Karpas-422 (cell line): ENCODE data around the gene VPS39. TPM values are rescaled to one million over a fixed set of nuclear protein-coding genes. Genes with fewer than 3 reads are reported as not detected.

ENCODE experiments used
- DNase-seq: peaks from one replicate; pipeline ENCODE4 v3.0.0-alpha.2; 2015
- H2AFZ ChIP-seq: fragments of 200-600 bp; sonication (generic); 2 replicates; pipeline ENCODE4 v1.6.1; 2014; ENCODE audit warnings: antibody characterized with exemption, low read length, mixed read lengths
- H3K27ac ChIP-seq: fragments of 200-600 bp; sonication (generic); 2 replicates; pipeline ENCODE4 v1.5.1; 2014; ENCODE audit warnings: mild to moderate bottlenecking, low read length, moderate library complexity
- H3K27me3 ChIP-seq: fragments of 200-600 bp; sonication (generic); 2 replicates; pipeline ENCODE4 v1.6.1; 2014; ENCODE audit warnings: low read length, mixed read lengths
- H3K36me3 ChIP-seq: fragments of 200-600 bp; sonication (generic); 2 replicates; pipeline ENCODE4 v1.6.1; 2014; ENCODE audit warnings: low read length, mixed read lengths; ENCODE audit not compliant: insufficient read depth
- H3K4me1 ChIP-seq: fragments of 200-600 bp; sonication (generic); 2 replicates; pipeline ENCODE4 v1.6.1; 2014; ENCODE audit warnings: mild to moderate bottlenecking, low read length, mixed read lengths
- H3K4me2 ChIP-seq: fragments of 200-600 bp; sonication (generic); 2 replicates; pipeline ENCODE4 v1.6.1; 2014; ENCODE audit warnings: low read length, low read depth, mild to moderate bottlenecking; ENCODE audit not compliant: poor library complexity, severe bottlenecking
- H3K4me3 ChIP-seq: fragments of 200-600 bp; sonication (generic); 2 replicates; pipeline ENCODE4 v1.5.1; 2014; ENCODE audit warnings: mild to moderate bottlenecking, antibody characterized with exemption, low read length, mixed read lengths
- H3K79me2 ChIP-seq: fragments of 200-600 bp; sonication (generic); 2 replicates; pipeline ENCODE4 v1.6.1; 2014; ENCODE audit warnings: mild to moderate bottlenecking, low read length, mixed read lengths
- H3K9ac ChIP-seq: fragments of 200-600 bp; sonication (generic); 2 replicates; pipeline ENCODE4 v1.6.0; 2014; ENCODE audit warnings: low read length
- H3K9me2 ChIP-seq: fragments of 200-600 bp; sonication (generic), shearing (Covaris generic); replicated peaks from 2 replicates; pipeline ENCODE4 v1.6.0; 2014; ENCODE audit warnings: mild to moderate bottlenecking, low read length, moderate library complexity; ENCODE audit not compliant: insufficient read depth
- H3K9me3 ChIP-seq: fragments of 300-700, 200-600 bp; sonication (generic); 2 replicates; pipeline ENCODE4 v1.6.1; 2014; ENCODE audit warnings: low read length, mixed read lengths
- H4K20me1 ChIP-seq: fragments of 200-600 bp; sonication (generic); 2 replicates; pipeline ENCODE4 v1.6.1; 2014; ENCODE audit warnings: mild to moderate bottlenecking, antibody characterized with exemption, low read length, low read depth; ENCODE audit not compliant: insufficient read depth
- total RNA-seq: library from RNA; depleted of rRNA; stranded (reverse); fragments of >200 nt; shearing (Covaris generic); gene quantifications from 2 replicates; pipeline ENCODE4 v1.2.3, GENCODE V29; 2014; ENCODE audit warnings: low replicate concordance

Gene VPS39
- total RNA-seq, 1 experiment from 2014 or later = 99.4 TPM

DNA sequence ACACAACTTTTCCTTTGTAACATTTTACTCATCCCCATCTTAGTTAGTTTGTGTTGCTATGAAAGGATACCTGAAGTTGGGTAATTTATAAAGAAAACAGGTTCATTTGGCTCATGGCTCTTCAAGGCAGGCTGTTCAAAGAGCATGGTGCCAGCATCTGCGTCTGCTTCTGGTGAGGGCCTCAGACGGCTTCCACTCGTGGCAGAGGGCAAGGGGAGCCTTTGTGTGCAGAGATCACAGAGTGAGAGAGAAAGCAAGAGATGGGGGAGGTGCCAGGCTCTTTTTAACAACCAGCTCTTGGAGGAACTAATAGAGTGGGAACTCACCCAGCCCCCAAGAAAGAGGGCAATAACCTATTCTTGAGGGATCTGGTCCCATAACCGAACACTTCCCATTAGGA lies 74.7 kb downstream of the VPS39 start:
- Histone ChIP-seq H2AFZ (no peak overlapping the region), H3K9me2 (no peaks in the 10 kb centered on the region), H3K4me1 (peaks cover 23% of the 10 kb centered on the region), H3K4me3 (no peak overlapping the region), H3K9me3 (no peaks in the 10 kb centered on the region), H3K36me3 (no peaks in the 10 kb centered on the region), H3K79me2 (no peaks in the 10 kb centered on the region), H3K9ac (no peak overlapping the region), H3K27me3 (no peaks in the 10 kb centered on the region), H4K20me1 (no peaks in the 10 kb centered on the region), H3K4me2 (no peak overlapping the region), H3K27ac (no peak overlapping the region)
- DNase-seq = no peak

DNA sequence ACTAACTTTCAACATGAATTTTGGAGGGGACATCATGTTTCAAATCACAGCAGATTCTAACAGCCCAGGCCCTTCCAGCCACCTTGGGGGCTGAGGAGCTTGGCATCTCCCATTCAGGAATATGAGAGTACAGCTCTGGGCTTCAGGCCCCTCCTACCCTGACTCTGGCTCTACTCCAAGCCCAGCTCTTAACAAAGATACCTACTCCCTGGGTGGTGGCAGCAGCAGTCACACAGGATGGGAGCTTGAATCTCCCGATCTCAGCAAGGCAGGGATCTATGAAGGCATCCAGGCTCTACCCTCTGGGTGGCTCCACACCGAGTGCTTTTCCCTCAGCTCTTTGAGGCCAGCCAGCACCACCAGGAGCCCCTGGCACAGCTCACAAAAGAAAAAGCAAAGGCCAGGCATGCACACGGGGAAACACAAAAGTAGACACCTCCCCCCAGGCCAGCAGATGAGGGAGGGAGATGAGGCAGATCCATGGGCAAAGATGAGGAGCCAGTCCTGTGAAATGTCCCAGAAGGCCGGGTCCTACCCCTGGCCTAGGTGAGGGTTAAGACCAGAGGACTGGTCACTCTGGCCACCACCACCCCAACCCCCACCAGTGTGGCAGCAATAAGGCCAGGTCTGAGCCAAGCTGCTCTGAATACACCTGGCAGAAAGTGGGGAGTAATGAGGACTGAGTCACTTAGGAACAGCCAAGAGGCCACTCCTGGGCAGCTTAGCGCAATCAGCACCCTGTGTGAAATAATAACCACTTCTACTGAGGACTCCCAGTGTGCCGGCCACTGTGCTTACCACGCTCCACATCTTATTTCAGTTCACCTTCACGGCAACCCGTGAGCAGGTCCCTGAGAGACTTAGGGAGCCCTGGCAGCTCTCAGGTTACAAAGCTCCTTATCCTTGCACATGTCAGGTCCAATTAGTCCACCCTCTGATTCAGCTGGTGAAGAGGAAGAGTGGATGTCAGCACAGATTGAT lies 76.0 kb downstream of the VPS39 start:
- H2AFZ ChIP-seq = no peak overlapping the region
- no peak overlapping the region for H3K9ac ChIP-seq
- H3K27me3 ChIP-seq = no peaks in the 10 kb centered on the region
- H3K9me3 ChIP-seq = no peaks in the 10 kb centered on the region
- no peak overlapping the region for H3K4me3 ChIP-seq
- no peak overlapping the region for H3K4me2 ChIP-seq
- no peaks in the 10 kb centered on the region for H3K9me2 ChIP-seq
- H3K79me2 ChIP-seq = no peaks in the 10 kb centered on the region
- no peaks in the 10 kb centered on the region for H3K36me3 ChIP-seq
- H4K20me1 ChIP-seq = no peaks in the 10 kb centered on the region
- H3K4me1 ChIP-seq = peaks cover 23% of the 10 kb centered on the region
- no peak overlapping the region for H3K27ac ChIP-seq
- DNase-seq = no peak

DNA sequence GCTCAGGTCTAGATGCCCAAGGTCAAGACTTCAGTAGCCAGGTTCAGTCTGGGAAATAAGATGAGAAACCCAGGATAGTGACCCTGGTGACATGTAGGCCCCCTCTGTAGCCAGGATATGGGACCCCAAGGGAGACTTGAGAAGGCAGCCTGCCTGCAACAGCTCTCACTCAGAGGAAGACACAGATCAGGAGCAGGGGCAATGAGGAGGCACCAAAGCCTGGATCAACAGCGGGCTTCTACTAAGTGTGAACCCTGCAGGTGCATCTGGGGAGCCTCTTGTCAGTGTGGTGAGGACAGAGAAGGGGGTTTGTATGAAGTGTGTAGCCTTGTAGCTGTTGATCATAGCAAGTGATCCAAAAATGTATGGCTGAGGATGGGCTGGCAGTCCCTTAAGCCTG lies 77.1 kb downstream of the VPS39 start:
- Histone ChIP-seq H3K27ac (no peak overlapping the region), H4K20me1 (no peaks in the 10 kb centered on the region), H3K4me1 (peaks cover 23% of the 10 kb centered on the region), H3K4me3 (no peak overlapping the region), H3K9ac (no peak overlapping the region), H2AFZ (no peak overlapping the region), H3K4me2 (no peak overlapping the region), H3K9me2 (no peaks in the 10 kb centered on the region), H3K9me3 (no peaks in the 10 kb centered on the region), H3K27me3 (no peaks in the 10 kb centered on the region), H3K36me3 (no peaks in the 10 kb centered on the region), H3K79me2 (no peaks in the 10 kb centered on the region)
- no peak for DNase-seq

DNA sequence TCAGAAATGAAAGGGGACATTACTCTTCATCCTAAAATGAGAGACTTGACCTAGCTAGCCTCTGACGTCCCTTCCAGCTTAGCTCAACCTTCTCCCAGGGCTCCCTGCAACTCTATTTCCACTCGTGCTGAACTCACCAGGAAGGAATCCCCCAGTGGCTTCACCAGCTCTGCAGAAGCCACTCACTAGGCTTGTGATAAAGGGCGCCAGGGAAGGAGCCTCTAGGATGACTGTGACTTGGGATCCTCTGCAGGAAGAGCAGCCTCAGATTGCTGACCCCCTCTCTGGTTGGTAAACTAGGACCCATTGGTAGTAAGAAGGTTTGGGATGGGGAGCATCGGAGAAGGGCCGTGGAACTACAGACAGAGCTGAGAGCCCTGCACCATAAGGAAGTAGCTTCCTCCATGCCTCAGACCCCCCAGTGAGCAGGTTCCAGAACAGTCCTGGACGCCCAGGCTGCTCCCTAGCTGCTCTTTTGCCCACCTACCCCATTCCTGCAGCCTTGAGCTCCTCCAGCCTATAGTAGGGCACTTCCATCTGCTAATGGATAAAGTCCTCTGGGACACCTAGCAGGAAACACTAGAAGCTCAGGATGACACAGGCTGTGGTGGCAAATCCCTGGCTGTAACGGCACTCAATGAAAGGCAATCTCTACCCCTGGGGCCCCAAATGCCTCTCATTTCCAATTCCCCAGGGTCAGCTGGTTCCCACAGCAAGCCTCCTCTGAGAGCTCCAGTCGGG lies 77.7 kb downstream of the VPS39 start:
- Histone ChIP-seq H3K9me3 (no peaks in the 10 kb centered on the region), H3K4me3 (no peak overlapping the region), H4K20me1 (no peaks in the 10 kb centered on the region), H3K27ac (no peak overlapping the region), H2AFZ (no peak overlapping the region), H3K36me3 (no peaks in the 10 kb centered on the region), H3K27me3 (no peaks in the 10 kb centered on the region), H3K9ac (no peak overlapping the region), H3K79me2 (no peaks in the 10 kb centered on the region), H3K9me2 (no peaks in the 10 kb centered on the region), H3K4me2 (no peak overlapping the region), H3K4me1 (peaks cover 23% of the 10 kb centered on the region)
- DNase-seq = no peak

DNA sequence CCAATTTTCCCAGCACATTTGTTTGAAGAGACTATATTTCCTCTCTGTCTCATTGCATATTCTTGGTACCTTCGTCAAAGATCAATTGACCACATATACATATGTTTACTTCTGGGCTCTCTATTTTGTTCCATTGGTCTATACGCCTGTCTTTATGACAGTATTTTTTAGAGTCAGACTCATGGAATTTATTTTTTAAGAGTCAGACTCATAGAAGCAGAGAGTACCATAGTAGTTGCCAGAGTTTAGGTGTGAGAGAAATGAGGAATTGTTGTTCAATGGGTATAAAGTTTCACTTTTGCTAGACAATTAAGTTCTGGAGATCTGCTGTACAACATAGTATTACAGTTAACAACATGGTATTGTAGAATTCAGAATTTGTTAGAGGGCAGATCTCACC lies 78.7 kb downstream of the VPS39 start:
- no peaks in the 10 kb centered on the region for H3K36me3 ChIP-seq
- no peak overlapping the region for H3K4me2 ChIP-seq
- H3K9ac ChIP-seq = no peak overlapping the region
- no peaks in the 10 kb centered on the region for H3K9me2 ChIP-seq
- H3K79me2 ChIP-seq = no peaks in the 10 kb centered on the region
- no peak for DNase-seq
- H3K4me1 ChIP-seq = peaks cover 23% of the 10 kb centered on the region
- no peaks in the 10 kb centered on the region for H3K9me3 ChIP-seq
- H3K27ac ChIP-seq = no peak overlapping the region
- no peak overlapping the region for H3K4me3 ChIP-seq
- no peaks in the 10 kb centered on the region for H4K20me1 ChIP-seq
- H3K27me3 ChIP-seq = no peaks in the 10 kb centered on the region
- H2AFZ ChIP-seq = no peak overlapping the region

DNA sequence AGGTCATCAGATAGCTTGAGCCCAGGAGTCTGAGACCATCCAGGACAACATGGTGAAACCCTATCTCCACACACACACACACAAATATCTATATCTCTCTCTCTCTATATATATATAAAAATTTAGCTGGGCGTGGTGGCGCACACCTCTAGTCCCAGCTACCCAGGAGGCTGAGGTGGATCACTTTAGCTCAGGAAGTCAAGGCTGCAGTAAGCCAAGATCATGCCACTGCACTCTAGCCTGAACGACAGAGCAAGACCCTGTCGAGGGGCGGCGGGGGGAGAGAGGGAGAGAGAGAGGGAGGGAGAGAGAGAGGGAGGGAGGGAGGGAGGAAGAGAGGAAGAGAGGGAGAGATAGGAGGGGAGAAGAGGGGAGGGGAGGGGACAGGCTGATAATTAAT lies 79.6 kb downstream of the VPS39 start:
- Histone ChIP-seq H3K27me3 (no peaks in the 10 kb centered on the region), H3K27ac (no peak overlapping the region), H3K9ac (no peak overlapping the region), H4K20me1 (no peaks in the 10 kb centered on the region), H3K9me2 (no peaks in the 10 kb centered on the region), H3K36me3 (no peaks in the 10 kb centered on the region), H3K9me3 (no peaks in the 10 kb centered on the region), H2AFZ (no peak overlapping the region), H3K4me1 (peaks cover 15% of the 10 kb centered on the region), H3K4me2 (no peak overlapping the region), H3K4me3 (no peak overlapping the region), H3K79me2 (no peaks in the 10 kb centered on the region)
- DNase-seq = no peak

DNA sequence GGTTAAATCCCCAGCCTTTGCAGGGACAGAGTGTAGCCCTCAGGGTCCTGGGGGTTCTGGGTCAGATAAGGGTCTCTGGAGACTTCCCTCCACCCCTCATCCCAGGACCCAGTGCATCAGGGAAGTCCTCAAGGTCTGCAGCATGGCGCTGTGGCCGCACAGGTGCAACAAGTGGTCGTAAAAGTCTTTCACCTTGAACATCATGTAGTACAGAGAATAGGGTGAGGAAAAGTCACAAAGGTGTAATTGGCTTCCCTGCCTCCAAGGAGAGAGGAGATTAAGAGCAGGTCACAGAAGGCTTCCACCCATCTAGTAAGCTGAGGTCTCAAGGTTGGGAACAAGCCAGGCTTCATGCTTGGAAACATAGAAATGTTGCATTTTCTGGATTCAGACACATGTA lies 84.6 kb downstream of the VPS39 start:
- H3K27me3 ChIP-seq = no peaks in the 10 kb centered on the region

DNA sequence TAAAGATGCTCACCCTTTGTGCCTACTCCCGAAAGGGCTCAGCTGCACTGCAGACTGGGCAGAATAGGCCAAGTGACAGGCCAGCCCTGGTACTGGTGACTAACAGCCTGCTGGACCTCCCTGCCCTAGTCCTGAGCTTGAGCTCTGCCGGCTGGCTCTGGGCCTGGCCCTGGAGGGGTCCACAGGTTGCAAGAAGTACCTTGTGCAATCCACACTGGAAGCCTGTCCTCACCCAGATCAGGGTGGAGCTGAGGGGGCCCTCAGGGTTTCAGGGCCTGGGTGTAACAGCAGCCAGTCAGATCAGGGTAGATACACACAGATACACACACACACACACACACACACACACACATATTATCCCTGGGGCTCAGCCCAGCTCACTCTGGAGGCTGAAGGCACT lies 86.4 kb downstream of the VPS39 start:
- no peaks in the 10 kb centered on the region for H3K79me2 ChIP-seq
- H2AFZ ChIP-seq = no peak overlapping the region
- H3K4me3 ChIP-seq = no peak overlapping the region
- H3K36me3 ChIP-seq = no peaks in the 10 kb centered on the region
- DNase-seq = no peak
- no peaks in the 10 kb centered on the region for H3K9me3 ChIP-seq
- no peak overlapping the region for H3K4me2 ChIP-seq
- H3K4me1 ChIP-seq = peaks cover 10% of the 10 kb centered on the region
- no peak overlapping the region for H3K9ac ChIP-seq
- H4K20me1 ChIP-seq = no peaks in the 10 kb centered on the region
- H3K27me3 ChIP-seq = no peaks in the 10 kb centered on the region
- no peaks in the 10 kb centered on the region for H3K9me2 ChIP-seq
- no peak overlapping the region for H3K27ac ChIP-seq

More for the DNA sequence above, 84.6 kb downstream of the VPS39 start:
- no peak overlapping the region for H2AFZ ChIP-seq
- no peak overlapping the region for H3K4me3 ChIP-seq
- H3K27ac ChIP-seq = no peak overlapping the region
- no peak overlapping the region for H3K9ac ChIP-seq
- no peak for DNase-seq
- no peaks in the 10 kb centered on the region for H3K79me2 ChIP-seq
- no peaks in the 10 kb centered on the region for H3K9me2 ChIP-seq
- no peaks in the 10 kb centered on the region for H4K20me1 ChIP-seq
- H3K9me3 ChIP-seq = no peaks in the 10 kb centered on the region
- H3K4me2 ChIP-seq = no peak overlapping the region
- H3K36me3 ChIP-seq = no peaks in the 10 kb centered on the region
- peaks cover 6% of the 10 kb centered on the region for H3K4me1 ChIP-seq
